Liver (tissue), 9 donors: ENCODE measurements around the gene PATE1. TPM values are rescaled to one million over a fixed set of nuclear protein-coding genes. Genes with fewer than 3 reads are reported as not detected.

Experiments used
- DNase-seq: peaks from one replicate; pipeline ENCODE4 v3.0.0-alpha.2; 2017; ENCODE audit warnings: low spot score
- H3K27ac ChIP-seq, 2 donors: one replicate each; pipeline ENCODE4 v1.7.0; 2013; ENCODE audit warnings: inconsistent platforms in 2 of 2, low read length in 2 of 2, control low read depth in 1 of 2, low read depth in 1 of 2, mild to moderate bottlenecking in 1 of 2
- H3K27me3 ChIP-seq, 4 donors: one replicate each; pipeline versions ENCODE4 v1.6.1 to v1.7.0; 2013; ENCODE audit warnings: low read length in 3 of 4, inconsistent platforms in 1 of 4, mild to moderate bottlenecking in 1 of 4, moderate library complexity in 1 of 4; ENCODE audit not compliant: control insufficient read depth in 4 of 4, insufficient read depth in 4 of 4
- H3K36me3 ChIP-seq, 4 donors: one replicate each; pipeline versions ENCODE4 v1.6.1 to v1.7.0; 2013; ENCODE audit warnings: low read length in 3 of 4, mild to moderate bottlenecking in 3 of 4, low read depth in 1 of 4, moderate library complexity in 1 of 4; ENCODE audit not compliant: control insufficient read depth in 4 of 4, insufficient read depth in 3 of 4
- H3K4me1 ChIP-seq, 4 donors: one replicate each; pipeline versions ENCODE4 v1.6.1 to v1.7.0; 2013; ENCODE audit warnings: low read length in 3 of 4, mild to moderate bottlenecking in 3 of 4, moderate library complexity in 1 of 4; ENCODE audit not compliant: control insufficient read depth in 4 of 4, insufficient read depth in 4 of 4
- H3K4me3 ChIP-seq, 3 donors: one replicate each; pipeline versions ENCODE4 v1.6.1 to v1.7.0; 2013; ENCODE audit warnings: low read length in 3 of 3, control low read depth in 1 of 3, low read depth in 1 of 3, mild to moderate bottlenecking in 1 of 3
- H3K9ac ChIP-seq, 2 donors: one replicate each; pipeline ENCODE4 v1.7.0; 2013; ENCODE audit warnings: low read length in 2 of 2, mild to moderate bottlenecking in 2 of 2, moderate library complexity in 2 of 2, control low read depth in 1 of 2, low read depth in 1 of 2
- H3K9me3 ChIP-seq, 4 donors: one replicate each; pipeline versions ENCODE4 v1.6.1 to v1.7.0; 2013; ENCODE audit warnings: low read length in 3 of 4; ENCODE audit not compliant: control insufficient read depth in 4 of 4
- FOXA1 ChIP-seq: IDR thresholded peaks from 2 replicates; pipeline ENCODE4 v1.6.1; 2016; ENCODE audit warnings: antibody characterized with exemption
- FOXA2 ChIP-seq: IDR thresholded peaks from 2 replicates; pipeline ENCODE4 v1.6.1; 2016; ENCODE audit warnings: antibody characterized with exemption
- GABPA ChIP-seq, 2 donors: IDR thresholded peaks in 1 of 2; conservative IDR thresholded peaks in 1 of 2; 2 replicates each; pipeline ENCODE4 v1.6.1; 2016; ENCODE audit warnings: antibody characterized with exemption in 2 of 2, mild to moderate bottlenecking in 1 of 2, moderate library complexity in 1 of 2
- HNF4A ChIP-seq, 2 donors: conservative IDR thresholded peaks; 2 replicates each; pipeline ENCODE4 v1.6.1; 2016; ENCODE audit warnings: antibody characterized with exemption in 2 of 2, mild to moderate bottlenecking in 2 of 2
- HNF4G ChIP-seq: IDR thresholded peaks from 2 replicates; pipeline ENCODE4 v1.6.1; 2016; ENCODE audit warnings: antibody characterized with exemption
- NR2F2 ChIP-seq: IDR thresholded peaks from 2 replicates; pipeline ENCODE4 v1.6.1; 2016; ENCODE audit warnings: antibody characterized with exemption
- RAD21 ChIP-seq, 2 donors: IDR thresholded peaks; 2 replicates each; pipeline ENCODE4 v1.6.1; 2016; ENCODE audit warnings: antibody characterized with exemption in 2 of 2, mild to moderate bottlenecking in 2 of 2
- REST ChIP-seq: IDR thresholded peaks from 2 replicates; pipeline ENCODE4 v1.6.1; 2016; ENCODE audit warnings: antibody characterized with exemption, mild to moderate bottlenecking
- RXRA ChIP-seq, 2 donors: IDR thresholded peaks; 2 replicates each; pipeline ENCODE4 v1.6.1; 2017 to 2018; ENCODE audit warnings: antibody characterized with exemption in 2 of 2, mild to moderate bottlenecking in 1 of 2
- SP1 ChIP-seq: IDR thresholded peaks from 2 replicates; pipeline ENCODE4 v1.6.1; 2018; ENCODE audit warnings: antibody characterized with exemption, mild to moderate bottlenecking
- TAF1 ChIP-seq: conservative IDR thresholded peaks from 2 replicates; pipeline ENCODE4 v1.6.1; 2016; ENCODE audit warnings: antibody characterized with exemption, mild to moderate bottlenecking
- YY1 ChIP-seq: IDR thresholded peaks from 2 replicates; pipeline ENCODE4 v1.6.1; 2016; ENCODE audit warnings: antibody characterized with exemption, mild to moderate bottlenecking
- ZBTB33 ChIP-seq: IDR thresholded peaks from 2 replicates; pipeline ENCODE4 v1.6.1; 2016; ENCODE audit warnings: antibody characterized with exemption
- WGBS: extraction: QIAGEN DNeasy Blood & Tissue Kit; methylation state at CpG from one replicate; pipeline ENCODE4 v1.1.7; 2013; 5-methylcytosine and 5-hydroxymethylcytosine counted together
- polyA plus RNA-seq, 2 donors: library from polyadenylated mRNA; stranded (reverse) in 1 of 2; unstranded in 1 of 2; fragments of 200-250 nt in 1 of 2; fragments of >200 nt in 1 of 2; fragmentation: Nextera tagmentation in 1 of 2; extraction: Ambion mirVana in 1 of 2; gene quantifications; one replicate each; pipeline versions ENCODE4 v1.2.1 to v1.2.3, GENCODE V29; 2013 to 2015
- total RNA-seq, 2 donors: library from RNA; depleted of rRNA; stranded (reverse); fragments of >200 nt; gene quantifications; one replicate each; pipeline ENCODE4 v1.2.3, GENCODE V29; 2014
- TF ChIP-seq, protein P1 (sequence below): IDR thresholded peaks from 2 replicates; pipeline ENCODE4 v1.6.1; 2016; ENCODE audit warnings: antibody characterized with exemption
- TF ChIP-seq, protein P2 (sequence below): IDR thresholded peaks from 2 replicates; pipeline ENCODE4 v1.6.1; 2016; ENCODE audit warnings: antibody characterized with exemption
- TF ChIP-seq, protein P3 (sequence below): fragments of 150-350 bp; IDR thresholded peaks from 2 replicates; pipeline ENCODE4 v1.5.1; 2017; ENCODE audit warnings: improper control_type of control experiment, low read depth, low read length; ENCODE audit not compliant: missing input control
- donor health status: healthy.
- donor health status: healthy.
- donor health status: healthy.
- donor health status: healthy.
- donor health status: healthy.

Gene PATE1
- total and polyA plus RNA-seq, 4 donors = not detected

- TF ChIP-seq, protein P1, sequence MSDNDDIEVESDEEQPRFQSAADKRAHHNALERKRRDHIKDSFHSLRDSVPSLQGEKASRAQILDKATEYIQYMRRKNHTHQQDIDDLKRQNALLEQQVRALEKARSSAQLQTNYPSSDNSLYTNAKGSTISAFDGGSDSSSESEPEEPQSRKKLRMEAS = no peak
- TF ChIP-seq YY1 = no peak
Measured at GRCh38 chr11:125772834-125773505, 26.9 kb downstream of the PATE1 start.

DNA sequence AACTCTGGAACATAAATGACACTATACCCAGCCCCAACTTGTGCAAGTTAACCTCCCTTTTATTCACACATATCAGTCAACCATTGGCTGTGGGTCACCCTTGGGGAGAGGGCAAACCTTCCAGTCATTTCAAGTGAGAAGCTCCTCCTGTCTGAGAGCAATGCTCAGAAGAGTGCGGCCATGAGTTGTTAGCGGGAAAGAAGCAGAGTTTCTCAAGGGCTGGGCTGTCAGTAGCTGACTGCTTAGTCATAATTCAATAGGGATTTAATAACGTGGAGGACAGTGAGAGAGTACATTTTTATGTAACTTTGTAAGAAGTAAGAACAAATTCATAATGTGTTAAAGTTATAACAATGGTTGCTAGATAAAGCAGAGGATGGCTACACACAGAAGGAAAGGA is 27.4 kb downstream of the PATE1 start:
- no peak overlapping the region for H3K4me3 ChIP-seq
- no peaks in the 10 kb centered on the region for H3K36me3 ChIP-seq
- no peak for TF ChIP-seq FOXA1
- no peak for TF ChIP-seq TAF1
- no peak for TF ChIP-seq YY1
- TF ChIP-seq ZBTB33 = no peak
- TF ChIP-seq NR2F2 = no peak
- no peak for TF ChIP-seq HNF4A (conservative IDR thresholded peaks at IDR 0.05)
- no peak for TF ChIP-seq SP1
- TF ChIP-seq, protein P2, sequence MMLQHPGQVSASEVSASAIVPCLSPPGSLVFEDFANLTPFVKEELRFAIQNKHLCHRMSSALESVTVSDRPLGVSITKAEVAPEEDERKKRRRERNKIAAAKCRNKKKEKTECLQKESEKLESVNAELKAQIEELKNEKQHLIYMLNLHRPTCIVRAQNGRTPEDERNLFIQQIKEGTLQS = no peak
- no peak for TF ChIP-seq FOXA2
- no peak for TF ChIP-seq GABPA (IDR thresholded peaks at IDR 0.05 in 1 of 2, conservative IDR thresholded peaks at IDR 0.05 in 1 of 2)
- TF ChIP-seq RAD21 (IDR thresholded peaks at IDR 0.05) = no peak
- H3K27me3 ChIP-seq = no peaks in the 10 kb centered on the region
- DNase-seq = no peak
- no peak overlapping the region for H3K27ac ChIP-seq
- 65% methylated on average over 3 of the region's 3 CpGs for WGBS
- no peaks in the 10 kb centered on the region for H3K4me1 ChIP-seq
- H3K9me3 ChIP-seq = no peaks in the 10 kb centered on the region
- no peak overlapping the region for H3K9ac ChIP-seq

More at GRCh38 chr11:125772834-125773505, 26.9 kb downstream of the PATE1 start:
- 75% methylated on average over 3 of the region's 3 CpGs for WGBS
- no peak overlapping the region for H3K4me3 ChIP-seq
- H3K27me3 ChIP-seq = no peaks in the 10 kb centered on the region
- no peaks in the 10 kb centered on the region for H3K9me3 ChIP-seq
- no peak for DNase-seq
- H3K4me1 ChIP-seq = no peaks in the 10 kb centered on the region
- H3K27ac ChIP-seq = no peak overlapping the region
- H3K9ac ChIP-seq = no peak overlapping the region
- no peaks in the 10 kb centered on the region for H3K36me3 ChIP-seq

GRCh38 chr11:125777309-125777708 is 31.2 kb downstream of the PATE1 start:
- no peaks in the 10 kb centered on the region for H3K36me3 ChIP-seq
- DNase-seq = no peak
- no peaks in the 10 kb centered on the region for H3K4me1 ChIP-seq
- H3K27me3 ChIP-seq = no peaks in the 10 kb centered on the region
- no peak overlapping the region for H3K27ac ChIP-seq
- H3K9ac ChIP-seq = no peak overlapping the region
- no peak overlapping the region for H3K4me3 ChIP-seq
- 66% methylated on average over 5 of the region's 5 CpGs for WGBS
- H3K9me3 ChIP-seq = no peaks in the 10 kb centered on the region
- TF ChIP-seq REST (no peak), SP1 (no peak), RAD21 (IDR thresholded peaks at IDR 0.05) (no peak), FOXA1 (no peak), HNF4G (no peak), YY1 (no peak), TAF1 (no peak), GABPA (IDR thresholded peaks at IDR 0.05 in 1 of 2, conservative IDR thresholded peaks at IDR 0.05 in 1 of 2) (no peak), NR2F2 (no peak), FOXA2 (no peak), HNF4A (conservative IDR thresholded peaks at IDR 0.05) (no peak), RXRA (IDR thresholded peaks at IDR 0.05) (no peak)
- TF ChIP-seq, protein P1 = no peak
- TF ChIP-seq, protein P2 = no peak
- TF ChIP-seq, protein P3, sequence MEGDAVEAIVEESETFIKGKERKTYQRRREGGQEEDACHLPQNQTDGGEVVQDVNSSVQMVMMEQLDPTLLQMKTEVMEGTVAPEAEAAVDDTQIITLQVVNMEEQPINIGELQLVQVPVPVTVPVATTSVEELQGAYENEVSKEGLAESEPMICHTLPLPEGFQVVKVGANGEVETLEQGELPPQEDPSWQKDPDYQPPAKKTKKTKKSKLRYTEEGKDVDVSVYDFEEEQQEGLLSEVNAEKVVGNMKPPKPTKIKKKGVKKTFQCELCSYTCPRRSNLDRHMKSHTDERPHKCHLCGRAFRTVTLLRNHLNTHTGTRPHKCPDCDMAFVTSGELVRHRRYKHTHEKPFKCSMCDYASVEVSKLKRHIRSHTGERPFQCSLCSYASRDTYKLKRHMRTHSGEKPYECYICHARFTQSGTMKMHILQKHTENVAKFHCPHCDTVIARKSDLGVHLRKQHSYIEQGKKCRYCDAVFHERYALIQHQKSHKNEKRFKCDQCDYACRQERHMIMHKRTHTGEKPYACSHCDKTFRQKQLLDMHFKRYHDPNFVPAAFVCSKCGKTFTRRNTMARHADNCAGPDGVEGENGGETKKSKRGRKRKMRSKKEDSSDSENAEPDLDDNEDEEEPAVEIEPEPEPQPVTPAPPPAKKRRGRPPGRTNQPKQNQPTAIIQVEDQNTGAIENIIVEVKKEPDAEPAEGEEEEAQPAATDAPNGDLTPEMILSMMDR = no peak
